EH (cell line): Measurements from ENCODE around the gene ELL.
A peak's percentile ranks its signal among the peaks of the same experiment; 100 is the strongest.
"Not testable (repeated sequence)": the region's sequence is repeated elsewhere in the genome, so short reads cannot be mapped to it uniquely, and the experiment has no call there.

ENCODE experiments used
- DNase-seq: peaks from one replicate; pipeline ENCODE4 v3.0.0-alpha.2; 2015; ENCODE audit warnings: low read depth

The ELL gene

DNA sequence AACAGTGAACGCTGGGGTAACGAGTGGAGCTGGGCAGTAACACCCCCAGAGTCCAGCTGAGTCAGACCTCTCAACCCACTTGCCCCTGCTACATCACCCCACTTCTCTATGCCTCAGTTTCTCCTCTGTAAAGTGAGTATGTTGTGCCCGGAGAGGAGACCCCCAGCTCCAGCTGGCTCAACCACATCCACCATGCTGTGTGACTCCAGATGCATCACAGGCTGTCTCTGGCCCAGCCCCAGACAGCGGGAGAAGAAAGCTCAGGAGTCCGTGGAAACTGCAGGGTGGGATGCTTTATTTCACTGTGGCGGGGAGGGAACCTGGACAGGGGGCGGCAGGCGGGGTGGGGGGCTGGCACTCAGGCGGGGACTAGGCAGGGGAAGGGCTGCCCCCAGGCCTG lies 9.6 kb upstream of the ELL start:
- no peak for DNase-seq

DNA sequence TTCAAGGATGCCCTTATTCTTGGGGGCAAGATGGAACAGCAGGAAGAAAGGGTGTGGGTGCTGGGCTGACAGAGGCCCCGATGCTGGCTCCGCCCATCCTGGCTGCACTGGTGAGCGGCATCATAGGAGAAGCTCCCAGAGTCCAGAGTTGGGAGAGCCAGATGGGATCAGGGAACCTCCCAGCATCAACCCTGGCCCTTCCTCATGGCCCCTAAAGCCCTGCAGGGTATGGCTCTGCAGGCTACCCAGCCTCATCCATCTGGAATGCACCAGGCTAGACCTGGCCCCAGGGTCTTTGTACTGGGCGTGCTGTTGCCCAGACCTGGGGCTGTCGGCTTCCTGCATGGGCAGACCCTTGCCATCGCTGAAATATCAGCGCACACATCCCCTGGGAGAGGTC lies 7.9 kb upstream of the ELL start:
- DNase-seq: peak; percentile 19

DNA sequence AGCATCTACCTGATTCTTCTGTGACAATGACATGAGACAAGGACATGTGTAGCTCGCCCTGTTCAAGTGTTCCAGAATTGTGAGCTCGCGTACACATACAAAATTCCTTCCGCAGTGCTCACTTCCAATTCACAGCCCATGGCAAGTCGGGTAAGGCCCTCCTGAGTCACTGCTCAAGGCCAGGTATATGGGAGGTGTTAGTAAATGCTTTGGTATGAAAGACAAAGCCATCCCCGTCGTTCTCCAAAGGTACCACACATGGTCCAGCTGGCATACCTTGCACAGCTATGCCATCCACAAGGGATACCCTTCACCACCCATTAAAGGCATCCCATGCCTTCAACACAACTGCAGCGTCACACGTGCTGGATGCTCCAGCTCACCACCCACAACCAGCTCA lies 4.4 kb upstream of the ELL start:
- DNase-seq: no peak

DNA sequence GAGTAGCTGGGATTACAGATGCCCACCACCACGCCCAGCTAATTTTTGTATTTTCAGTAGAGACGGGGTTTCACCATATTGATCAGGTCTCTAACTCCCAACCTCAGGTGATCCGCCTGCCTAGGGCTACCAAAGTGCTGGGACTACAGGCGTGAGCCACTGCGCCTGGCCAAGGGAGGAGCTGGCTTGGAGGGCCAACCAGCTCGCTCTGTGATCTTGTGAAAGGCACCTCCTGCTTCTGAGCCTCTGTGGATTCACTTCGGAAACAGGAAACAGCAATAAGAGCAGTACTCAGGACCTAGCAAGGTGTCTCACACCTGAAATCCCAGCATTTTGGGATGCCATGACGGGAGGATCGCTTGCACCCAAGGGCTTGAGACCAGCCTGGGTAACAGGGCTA lies 2.0 kb upstream of the ELL start:
- DNase-seq: no peak

DNA sequence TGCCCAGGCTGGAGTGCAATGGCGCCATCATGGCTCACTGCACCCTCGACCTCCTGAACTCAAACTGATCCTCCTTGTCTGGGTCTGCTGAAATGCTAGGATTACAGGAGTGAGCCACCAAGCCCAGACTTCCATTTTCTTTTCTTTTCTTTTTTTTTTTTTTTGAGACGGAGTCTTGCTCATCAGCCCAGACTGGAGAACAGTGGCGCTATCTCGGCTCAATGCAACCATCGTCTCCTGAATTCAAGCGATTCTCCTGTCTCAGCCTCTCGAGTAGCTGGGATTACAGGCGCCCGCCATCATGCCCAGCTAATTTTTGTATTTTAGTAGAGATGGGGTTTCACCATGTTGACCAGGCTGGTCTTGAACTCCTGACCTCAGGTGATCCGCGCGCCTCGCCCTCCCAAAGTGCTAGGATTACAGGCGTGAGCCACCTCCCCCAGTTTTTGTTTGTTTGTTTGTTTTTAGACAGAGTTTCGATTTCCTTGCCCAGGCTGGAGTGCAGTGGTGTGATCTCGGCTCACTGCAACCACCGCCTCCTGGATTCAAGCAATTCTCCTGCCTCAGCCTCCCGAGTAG lies 1.1 kb upstream of the ELL start:
- DNase-seq: not testable (repeated sequence)

DNA sequence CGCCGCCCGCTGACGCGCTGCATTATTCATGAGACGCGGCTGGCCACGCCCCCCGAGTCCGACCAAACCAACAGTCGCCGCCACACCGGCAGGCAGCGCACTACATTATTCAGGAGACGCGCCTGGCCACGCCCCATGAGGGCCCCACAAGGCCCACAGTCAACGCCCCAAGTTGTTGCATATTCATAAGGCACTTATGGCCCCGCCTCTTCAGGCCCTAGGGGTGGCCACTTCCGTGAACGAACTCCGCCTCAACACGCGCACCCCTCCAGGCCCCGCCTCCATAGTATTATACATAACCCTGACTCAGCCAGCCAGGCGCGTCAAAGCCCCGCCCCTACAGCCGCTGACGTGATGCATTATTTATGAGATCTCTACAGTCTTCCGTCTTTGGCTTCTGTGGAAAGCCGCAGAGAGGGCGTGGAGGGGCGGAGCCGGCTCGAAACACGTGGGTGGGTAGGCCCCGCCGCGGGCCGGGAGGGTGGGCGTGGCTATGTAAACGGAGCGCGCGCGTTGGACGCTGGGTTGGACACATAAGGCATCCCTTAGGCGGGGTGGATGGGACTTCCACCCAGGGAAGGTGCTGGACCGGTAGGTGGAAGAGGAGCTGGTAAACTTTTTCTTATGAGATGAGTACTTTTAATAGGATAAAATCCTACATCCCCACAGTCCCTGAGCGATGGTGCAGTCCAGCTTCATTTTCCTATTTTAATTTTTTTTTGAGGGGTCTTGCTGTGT lies 423 bp upstream of the ELL start:
- DNase-seq: peak; percentile 100

DNA sequence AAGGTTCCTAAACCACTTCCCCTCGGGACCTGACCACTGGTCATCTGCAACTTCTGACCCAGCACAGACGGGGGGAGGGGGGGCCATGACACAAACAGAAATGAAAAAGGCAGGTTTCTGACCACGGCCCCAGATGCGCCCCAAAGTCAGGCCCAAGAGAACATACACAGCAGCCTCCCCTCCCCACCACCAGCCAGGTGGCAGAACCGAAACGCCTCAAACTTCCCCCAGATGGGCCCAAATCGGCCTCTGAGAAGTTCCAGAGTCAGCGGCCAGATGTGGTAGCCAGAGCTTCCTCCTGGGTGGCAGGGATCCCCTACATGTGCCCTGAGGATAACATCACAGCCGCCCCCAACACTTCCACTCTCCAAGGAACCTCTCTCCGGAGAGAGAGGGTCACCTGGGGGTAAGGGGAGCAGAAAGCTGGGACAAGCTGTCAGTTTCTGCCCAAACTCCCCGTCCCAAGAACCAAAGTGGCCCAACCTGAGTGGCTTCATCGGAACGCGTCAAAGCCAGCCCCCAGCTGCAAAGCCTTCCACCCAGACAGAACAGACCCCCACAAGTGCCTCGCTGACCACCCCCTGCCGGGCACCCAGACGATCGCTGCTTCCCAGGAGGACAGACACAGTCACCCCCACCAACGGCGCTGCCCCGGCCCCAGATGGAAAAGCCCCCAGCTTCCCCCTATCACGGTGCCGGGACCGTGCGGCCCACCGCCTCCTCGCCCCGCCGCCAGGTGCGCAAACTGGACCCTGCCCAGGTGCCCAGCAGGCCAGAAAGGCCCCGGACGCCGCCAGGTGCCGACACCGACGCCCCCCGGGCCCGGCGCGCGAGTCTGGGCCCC lies 800 bp downstream of the ELL start:
- DNase-seq: peak; percentile 18

DNA sequence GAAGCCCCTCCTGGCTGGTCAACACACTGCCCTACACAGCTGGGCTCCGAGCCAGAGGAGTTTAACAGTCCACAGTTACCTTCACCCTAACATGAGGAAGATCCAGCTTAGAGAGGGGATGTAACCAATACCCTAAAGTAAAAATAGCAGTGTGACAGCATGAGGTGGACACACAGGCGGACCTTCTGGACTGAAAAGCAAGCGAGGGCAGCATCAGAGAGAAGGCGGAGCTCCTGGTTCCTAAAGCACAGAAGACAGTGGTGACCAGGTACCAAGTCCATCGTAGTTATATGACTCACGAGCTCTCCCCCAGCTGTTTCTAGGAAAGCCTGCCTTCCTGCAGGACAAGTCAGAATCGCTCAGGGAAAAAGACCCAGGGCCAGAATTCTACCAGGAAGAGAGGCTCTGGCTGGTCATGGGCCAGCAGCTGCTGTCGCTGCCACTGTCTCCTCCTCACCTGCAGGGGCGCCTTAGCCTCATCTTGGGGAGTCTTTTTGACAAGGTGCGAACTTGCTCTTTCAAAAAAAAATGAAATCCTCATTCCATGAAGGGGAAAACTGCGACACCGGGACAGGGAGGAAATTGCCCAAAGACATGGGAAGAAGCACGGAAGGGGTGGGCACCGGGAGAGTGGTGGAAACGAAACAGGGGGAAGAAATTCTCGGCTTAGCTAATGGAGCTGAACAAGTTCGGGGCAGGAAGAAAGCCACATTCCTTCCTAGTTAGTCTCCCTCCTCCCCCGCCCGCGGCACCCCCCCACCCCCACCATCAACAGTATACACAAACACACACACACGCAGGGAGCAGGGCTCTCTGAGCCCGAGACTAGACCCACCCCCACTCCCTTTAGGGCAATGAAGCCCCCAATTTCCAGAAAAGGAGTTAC lies 1.7 kb downstream of the ELL start:
- peak; percentile 87 for DNase-seq

DNA sequence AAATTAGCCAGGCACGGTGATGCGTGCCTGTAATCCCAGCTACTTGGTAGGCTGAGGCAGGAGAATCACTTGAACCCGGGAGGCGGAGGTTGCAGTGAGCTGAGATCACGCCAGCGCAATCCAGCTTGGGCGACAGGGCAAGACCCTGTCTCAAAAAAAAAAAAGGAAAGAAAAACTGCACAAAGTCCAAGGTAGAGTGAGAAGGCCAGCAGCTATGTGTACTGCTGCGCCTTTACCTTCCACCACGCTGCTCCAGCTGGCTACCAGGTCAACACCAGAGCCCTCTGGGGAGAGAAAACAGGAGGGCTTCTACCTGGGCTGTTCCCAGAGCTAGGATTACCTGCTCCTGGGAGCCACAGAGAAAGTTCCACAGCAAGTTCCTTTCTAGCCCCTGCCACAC lies 3.2 kb downstream of the ELL start:
- no peak for DNase-seq

DNA sequence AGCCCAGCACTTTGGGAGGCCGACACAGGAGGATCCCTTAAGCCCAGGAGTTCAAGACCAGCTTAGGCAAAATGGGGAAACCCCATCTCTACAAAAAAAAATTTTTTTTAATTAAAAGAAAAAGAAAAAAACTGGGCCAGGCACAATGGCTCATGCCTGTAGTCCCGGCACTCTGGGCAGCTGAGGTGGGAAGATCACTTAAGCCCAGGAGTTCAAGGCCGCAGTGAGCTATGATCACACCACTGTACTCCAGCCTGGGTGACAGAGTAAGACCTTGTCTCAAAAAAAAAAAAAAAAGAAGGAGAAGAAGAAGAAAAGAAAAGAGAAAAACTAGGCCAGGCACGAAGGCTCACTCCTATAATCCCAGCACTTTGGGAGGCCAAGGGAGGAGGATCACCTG lies 4.3 kb downstream of the ELL start:
- DNase-seq: no peak

DNA sequence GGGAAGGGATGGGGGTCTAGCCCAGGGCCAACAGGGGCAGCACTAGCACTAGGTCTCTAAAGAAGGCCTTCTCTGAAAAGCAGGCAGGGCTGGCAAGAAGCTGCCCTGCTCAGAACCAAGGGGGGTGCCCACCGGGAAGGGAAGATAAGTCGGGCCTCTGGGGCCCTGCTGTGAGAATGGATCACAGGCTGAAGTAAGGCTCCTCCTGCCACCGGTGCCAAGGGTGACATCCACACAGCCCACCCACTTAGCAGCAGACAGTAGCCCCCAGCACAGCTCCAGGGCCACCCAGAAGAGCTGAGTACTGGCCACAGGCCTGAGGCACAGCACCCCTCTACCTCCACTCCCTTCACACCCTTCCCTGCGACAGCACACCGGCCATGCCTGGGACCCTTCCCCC lies 5.9 kb downstream of the ELL start:
- no peak for DNase-seq

DNA sequence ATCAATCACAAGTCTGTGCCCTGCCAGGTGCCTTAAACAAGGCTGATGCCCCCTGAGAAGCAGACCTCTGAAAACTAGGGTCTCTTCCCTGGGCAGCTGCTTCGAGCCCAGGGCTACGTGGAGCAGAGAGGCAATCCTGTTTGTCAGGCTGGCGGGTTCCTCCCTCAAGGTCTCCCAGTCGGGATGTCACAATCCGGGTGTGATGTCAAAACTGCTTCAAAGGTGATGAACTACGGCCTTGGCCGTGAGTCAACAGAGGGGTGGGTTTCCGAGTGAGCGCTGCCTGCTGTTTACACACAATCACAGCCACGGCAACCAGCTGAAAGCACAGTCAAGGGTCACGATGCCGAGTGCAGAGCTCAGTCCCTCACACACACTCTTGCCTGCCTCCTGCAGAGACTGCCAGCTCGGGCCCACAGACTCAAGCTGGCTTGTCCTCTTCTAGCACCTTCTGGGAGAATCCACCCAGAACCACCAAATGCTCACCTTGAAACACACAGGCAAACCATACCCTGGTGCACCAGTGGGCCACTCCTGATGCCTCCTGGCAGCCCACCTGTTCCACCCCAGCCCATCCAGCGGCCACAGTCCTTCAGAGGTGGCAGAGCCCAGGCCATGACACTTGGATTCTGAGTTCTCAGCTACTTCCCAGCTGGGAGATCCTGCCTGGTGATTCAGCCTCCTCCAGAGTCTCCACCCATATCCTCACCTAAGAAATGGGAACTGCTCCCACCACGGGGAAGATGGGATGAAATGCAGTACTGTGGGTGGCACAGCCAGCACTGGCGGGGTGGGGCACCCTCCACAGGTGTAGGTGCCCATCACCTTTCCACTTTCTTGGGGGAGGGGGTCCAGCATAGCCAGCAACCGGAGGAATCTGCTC lies 6.8 kb downstream of the ELL start:
- DNase-seq: peak; percentile 27

DNA sequence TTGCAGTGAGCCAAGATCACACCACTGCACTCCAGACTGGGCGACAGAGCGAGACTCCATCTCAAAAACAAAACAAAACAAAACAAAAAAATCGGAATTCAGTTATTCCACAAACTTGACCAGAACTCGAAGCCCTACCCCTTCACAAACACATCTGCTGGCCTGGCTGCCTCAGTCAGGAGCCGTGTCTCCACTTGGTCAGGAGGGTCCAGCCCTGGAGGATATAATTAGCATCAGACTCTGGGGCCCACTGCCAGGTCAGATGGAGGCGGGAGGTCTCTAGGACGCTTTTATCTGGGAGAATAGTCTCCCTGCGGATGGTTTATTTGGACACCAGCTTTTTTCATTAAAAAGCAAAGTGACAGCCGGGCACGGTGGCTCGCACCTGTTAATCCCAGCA lies 8.0 kb downstream of the ELL start:
- peak; percentile 45 for DNase-seq

DNA sequence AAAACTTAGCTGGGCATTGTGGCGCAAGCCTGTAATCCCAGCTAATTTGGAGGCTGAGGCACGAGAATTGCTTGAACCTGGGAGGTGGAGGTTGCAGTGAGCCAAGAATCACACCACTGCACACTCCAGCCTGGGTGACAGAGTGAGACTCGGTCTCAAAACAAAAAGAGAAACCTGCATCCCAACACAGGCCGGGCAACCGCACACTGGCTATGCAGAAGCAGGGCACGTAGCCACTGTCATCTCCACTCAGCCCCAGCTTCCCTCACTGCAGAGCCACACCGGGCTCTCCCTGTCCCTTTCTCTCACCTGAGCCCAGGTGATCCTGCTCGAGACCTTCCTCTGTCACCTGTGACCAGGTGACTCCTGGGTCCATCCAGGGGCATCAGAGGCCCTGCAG lies 11.7 kb downstream of the ELL start:
- DNase-seq: no peak

DNA sequence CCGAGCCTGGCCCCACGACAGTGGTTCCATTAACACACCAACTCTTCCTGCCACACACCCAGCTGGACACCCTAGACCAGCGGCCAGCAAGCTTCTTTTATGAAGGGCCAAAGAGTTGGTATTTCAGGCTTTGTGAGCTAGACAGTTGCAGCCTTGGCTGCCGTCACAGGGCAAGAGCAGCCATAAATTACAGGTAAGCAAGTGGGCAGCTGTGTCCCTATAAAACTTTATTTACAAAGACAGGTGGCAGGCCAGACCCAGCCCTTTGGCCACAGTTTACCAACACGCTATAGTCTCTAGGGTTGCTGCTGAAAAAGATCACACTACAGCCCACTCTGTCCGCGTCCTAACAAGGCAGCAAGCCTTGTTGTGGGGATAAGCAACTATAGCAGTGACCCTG lies 13.3 kb downstream of the ELL start:
- no peak for DNase-seq

DNA sequence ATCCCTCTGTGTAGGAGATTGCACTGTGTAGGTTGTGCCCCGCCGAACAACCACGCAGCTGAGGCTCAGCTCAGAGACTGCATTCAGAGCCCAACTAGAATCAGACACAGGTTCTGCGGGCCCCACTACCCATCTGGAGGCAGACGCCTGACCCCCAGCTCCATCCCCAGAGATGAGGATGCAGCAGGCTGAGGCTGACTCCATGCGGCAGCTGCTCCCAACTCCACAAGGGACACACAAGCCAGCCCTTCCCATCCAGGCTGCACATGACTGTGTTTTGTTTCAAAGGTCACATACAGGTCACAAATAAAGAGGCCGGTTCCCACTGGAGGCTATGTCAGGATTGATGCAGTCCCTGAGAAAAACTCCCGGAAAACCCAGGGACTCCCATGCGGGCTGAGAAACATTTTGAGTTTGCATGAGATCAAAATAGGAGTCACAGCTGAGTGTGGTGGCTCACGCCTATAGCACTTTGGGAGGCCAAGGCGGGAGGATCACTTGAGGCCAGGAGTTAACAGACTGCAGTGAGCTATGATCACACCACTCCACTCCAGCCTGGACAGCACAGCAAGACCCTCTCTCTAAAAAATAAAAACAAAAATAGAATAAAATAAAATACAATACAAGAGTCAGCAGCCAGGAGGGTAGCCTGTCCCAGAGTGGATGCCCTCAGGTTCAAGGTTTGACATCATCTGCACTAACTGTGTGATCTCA lies 14.0 kb downstream of the ELL start:
- peak; percentile 45 for DNase-seq

DNA sequence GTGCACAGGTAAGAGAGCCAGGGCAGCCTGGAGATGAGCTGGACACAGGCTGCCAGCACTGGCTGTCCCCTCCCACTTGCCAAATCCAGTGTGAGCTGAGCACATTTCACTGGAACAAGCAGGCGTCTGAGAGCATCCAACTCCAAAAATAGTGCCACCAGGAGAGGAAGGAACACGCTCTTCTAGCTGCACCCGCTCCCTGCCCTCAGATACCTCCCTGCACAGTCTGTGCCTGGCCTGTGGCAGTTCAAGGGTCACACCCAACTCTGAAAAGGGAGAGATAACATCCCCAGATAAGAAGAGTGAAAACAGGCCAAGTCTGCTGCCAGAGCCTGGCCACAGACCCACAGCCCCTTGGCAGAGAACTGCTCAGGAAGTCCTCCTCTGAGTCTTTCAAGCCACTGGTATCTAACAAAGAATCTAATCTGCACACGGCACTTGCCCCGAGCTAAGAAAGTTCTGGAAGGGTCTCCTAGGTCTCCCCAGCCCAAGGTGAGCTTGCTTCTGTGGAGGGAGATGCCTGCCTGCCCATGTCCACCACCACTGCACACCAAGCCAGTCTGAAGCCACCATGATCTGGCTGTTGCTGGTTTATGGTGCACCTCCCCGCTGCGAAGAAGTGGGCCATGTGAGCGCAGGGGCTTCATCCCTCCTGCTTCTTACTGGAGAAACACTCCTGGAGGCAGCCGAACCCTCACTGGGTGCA lies 14.7 kb downstream of the ELL start:
- peak; percentile 46 for DNase-seq

DNA sequence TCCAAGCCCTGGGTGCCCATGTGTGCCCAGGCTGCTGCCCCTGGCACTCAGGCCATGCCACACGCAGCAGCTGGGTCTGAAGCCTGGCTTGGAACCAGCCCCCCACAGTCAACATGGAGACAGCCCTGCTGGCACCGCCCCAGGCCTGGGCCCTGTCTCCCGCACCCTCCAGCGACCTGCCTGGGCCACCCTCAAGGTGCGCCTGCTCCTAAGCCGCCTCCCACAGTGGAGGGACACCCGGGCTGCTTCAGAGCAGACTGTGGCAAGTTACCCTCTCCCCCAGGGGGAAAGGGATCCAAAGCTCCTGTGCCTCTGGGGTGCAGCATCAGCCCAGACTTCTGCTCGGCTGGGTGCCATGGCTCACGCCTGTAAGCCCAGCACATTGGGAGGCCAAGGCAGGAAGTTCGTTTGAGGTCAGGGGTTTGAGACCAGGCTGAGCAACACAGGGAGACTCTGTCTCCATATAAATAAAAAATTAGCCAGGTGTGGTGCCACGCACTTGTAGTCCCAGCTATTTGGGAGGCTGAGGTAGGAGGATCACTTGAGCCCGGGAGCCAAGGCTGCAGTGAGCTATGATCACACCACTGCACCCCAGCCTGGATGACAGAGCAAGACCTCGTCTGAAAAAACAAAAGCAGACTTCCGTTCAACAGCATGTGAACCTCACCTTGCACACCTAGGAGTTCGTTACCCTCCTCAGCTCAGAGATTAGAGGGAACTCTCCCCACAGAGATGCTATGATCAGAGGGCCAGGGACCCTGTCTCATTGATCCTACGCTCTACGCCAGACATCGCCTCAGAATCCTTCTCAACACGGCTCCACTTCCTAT lies 15.6 kb downstream of the ELL start:
- no peak for DNase-seq
